Smooth muscle cell (in vitro differentiated cells): ENCODE measurements around the gene ERBB4. TPM values are rescaled to one million over a fixed set of nuclear protein-coding genes. Genes with fewer than 3 reads are reported as not detected.

Experiments
- DNase-seq: peaks from one replicate; lab custom pipeline; 2025; ENCODE audit not compliant: unreplicated experiment; lab: John Stamatoyannopoulos, UW
- H2AFZ ChIP-seq: fragments of 200-600 bp; sonication (generic); 2 replicates; pipeline ENCODE4 v1.6.0; 2016; ENCODE audit warnings: antibody characterized with exemption, low read depth, mild to moderate bottlenecking
- H3F3A ChIP-seq: fragments of 200-600 bp; sonication (generic); 2 replicates; pipeline ENCODE4 v1.6.0; 2017; ENCODE audit warnings: antibody characterized with exemption, low read depth
- H3K27ac ChIP-seq: fragments of 200-600 bp; sonication (generic); 2 replicates; pipeline ENCODE4 v1.5.1; 2016; ENCODE audit warnings: low read depth, mild to moderate bottlenecking
- H3K27me3 ChIP-seq: fragments of 200-600 bp; sonication (generic); 2 replicates; pipeline ENCODE4 v1.6.1; 2016; ENCODE audit warnings: low read depth, mild to moderate bottlenecking
- H3K36me3 ChIP-seq: fragments of 200-600 bp; sonication (generic); 2 replicates; pipeline ENCODE4 v1.5.1; 2016; ENCODE audit warnings: low read depth
- H3K4me1 ChIP-seq: fragments of 200-600 bp; sonication (generic); 2 replicates; pipeline ENCODE4 v1.5.1; 2016; ENCODE audit warnings: low read depth
- H3K4me2 ChIP-seq: fragments of 200-600 bp; sonication (generic); 2 replicates; pipeline ENCODE4 v1.6.0; 2016; ENCODE audit warnings: mild to moderate bottlenecking
- H3K4me3 ChIP-seq: fragments of 200-600 bp; sonication (generic); 2 replicates; pipeline ENCODE4 v1.5.1; 2016; ENCODE audit warnings: mild to moderate bottlenecking
- H3K79me2 ChIP-seq: fragments of 200-600 bp; sonication (generic); 2 replicates; pipeline ENCODE4 v1.6.0; 2016; ENCODE audit warnings: low read depth, mild to moderate bottlenecking
- H3K9ac ChIP-seq: fragments of 200-600 bp; sonication (generic); 2 replicates; pipeline ENCODE4 v1.6.0; 2016; ENCODE audit warnings: low read depth
- H3K9me3 ChIP-seq: fragments of 200-600 bp; sonication (generic); replicated peaks from 2 replicates; pipeline ENCODE4 v1.5.1; 2016; ENCODE audit warnings: low read depth
- H4K20me1 ChIP-seq: fragments of 200-600 bp; sonication (generic); 2 replicates; pipeline ENCODE4 v1.6.0; 2016; ENCODE audit warnings: low read depth
- WGBS: methylation state at CpG from one replicate; pipeline ENCODE4 v1.1.7; 2016; ENCODE audit warnings: low lambda C conversion rate; 5-methylcytosine and 5-hydroxymethylcytosine counted together
- polyA plus RNA-seq: library from polyadenylated mRNA; unstranded; fragments of >200 nt; fragmentation: Nextera tagmentation; extraction: Ambion mirVana; gene quantifications from 2 replicates; pipeline ENCODE4 v1.2.1, GENCODE V29; 2016
- total RNA-seq: library from RNA; depleted of rRNA; stranded (reverse); fragments of >200 nt; gene quantifications from 2 replicates; pipeline ENCODE4 v1.2.3, GENCODE V29; 2014
- TF ChIP-seq, protein P1 (sequence below): fragments of 200-600 bp; sonication (generic); IDR thresholded peaks from 2 replicates; pipeline ENCODE4 v1.5.1; 2017; ENCODE audit warnings: borderline replicate concordance, mild to moderate bottlenecking, antibody characterized with exemption; ENCODE audit not compliant: insufficient read depth, poor library complexity, severe bottlenecking

Gene ERBB4
- total and polyA plus RNA-seq, 2 experiments from 2014 or later, result 0.67 TPM; not detected in 1

DNA sequence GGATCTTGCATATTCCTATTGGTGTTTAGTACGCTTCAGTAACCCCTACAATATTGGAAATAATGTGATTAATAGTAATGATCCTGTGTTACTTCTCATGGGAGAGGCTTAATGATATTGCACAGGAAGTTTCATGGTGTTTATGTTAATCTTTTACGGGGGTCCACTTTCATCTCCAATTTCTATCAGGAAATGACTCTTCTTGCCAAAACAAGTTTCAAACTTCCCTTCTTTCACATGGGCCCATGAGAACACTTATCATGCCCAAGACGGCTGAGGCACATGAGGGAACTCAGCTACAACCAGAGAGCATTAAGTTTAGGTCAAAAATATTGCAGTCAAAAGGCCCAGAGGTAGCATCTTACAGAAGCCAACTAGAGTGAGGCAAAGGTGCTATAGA is 7.6 kb downstream of the ERBB4 start:
- H3K79me2 ChIP-seq, result no peaks in the 10 kb centered on the region
- no peak overlapping the region for H3K4me2 ChIP-seq
- H4K20me1 ChIP-seq, result no peaks in the 10 kb centered on the region
- H2AFZ ChIP-seq, result no peak overlapping the region
- WGBS, result 84% methylated on average over 3 of the region's 3 CpGs
- no peak overlapping the region for H3K27ac ChIP-seq
- TF ChIP-seq, protein P1, sequence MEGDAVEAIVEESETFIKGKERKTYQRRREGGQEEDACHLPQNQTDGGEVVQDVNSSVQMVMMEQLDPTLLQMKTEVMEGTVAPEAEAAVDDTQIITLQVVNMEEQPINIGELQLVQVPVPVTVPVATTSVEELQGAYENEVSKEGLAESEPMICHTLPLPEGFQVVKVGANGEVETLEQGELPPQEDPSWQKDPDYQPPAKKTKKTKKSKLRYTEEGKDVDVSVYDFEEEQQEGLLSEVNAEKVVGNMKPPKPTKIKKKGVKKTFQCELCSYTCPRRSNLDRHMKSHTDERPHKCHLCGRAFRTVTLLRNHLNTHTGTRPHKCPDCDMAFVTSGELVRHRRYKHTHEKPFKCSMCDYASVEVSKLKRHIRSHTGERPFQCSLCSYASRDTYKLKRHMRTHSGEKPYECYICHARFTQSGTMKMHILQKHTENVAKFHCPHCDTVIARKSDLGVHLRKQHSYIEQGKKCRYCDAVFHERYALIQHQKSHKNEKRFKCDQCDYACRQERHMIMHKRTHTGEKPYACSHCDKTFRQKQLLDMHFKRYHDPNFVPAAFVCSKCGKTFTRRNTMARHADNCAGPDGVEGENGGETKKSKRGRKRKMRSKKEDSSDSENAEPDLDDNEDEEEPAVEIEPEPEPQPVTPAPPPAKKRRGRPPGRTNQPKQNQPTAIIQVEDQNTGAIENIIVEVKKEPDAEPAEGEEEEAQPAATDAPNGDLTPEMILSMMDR, result no peak
- no peak overlapping the region for H3K4me3 ChIP-seq
- no peaks in the 10 kb centered on the region for H3K9me3 ChIP-seq
- H3K27me3 ChIP-seq, result peaks cover 32% of the 10 kb centered on the region
- no peaks in the 10 kb centered on the region for H3K36me3 ChIP-seq
- H3F3A ChIP-seq, result no peaks in the 10 kb centered on the region
- peaks cover 4% of the 10 kb centered on the region for H3K4me1 ChIP-seq
- no peak for DNase-seq
- H3K9ac ChIP-seq, result no peak overlapping the region

DNA sequence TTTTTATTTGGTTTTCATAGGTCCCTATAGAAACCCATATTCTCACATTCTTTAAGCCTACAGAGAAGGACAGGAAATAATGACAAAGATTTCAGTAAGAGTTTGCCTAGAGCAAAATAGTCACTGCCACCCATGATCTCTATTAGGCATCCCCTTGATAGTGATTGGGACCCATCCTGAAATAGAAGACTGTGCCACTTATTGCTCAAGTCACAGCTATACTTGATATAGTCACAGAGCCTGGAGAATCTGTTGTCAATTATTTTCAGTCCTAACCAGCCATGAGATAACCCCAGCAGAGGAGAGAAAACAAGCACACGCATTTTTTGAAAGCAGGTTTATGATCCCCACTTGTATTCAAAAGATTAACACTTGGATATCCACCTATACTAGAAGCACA is 8.2 kb downstream of the ERBB4 start:
- 88% methylated on average over 1 of the region's 1 CpG for WGBS
- TF ChIP-seq, protein P1, result no peak

DNA sequence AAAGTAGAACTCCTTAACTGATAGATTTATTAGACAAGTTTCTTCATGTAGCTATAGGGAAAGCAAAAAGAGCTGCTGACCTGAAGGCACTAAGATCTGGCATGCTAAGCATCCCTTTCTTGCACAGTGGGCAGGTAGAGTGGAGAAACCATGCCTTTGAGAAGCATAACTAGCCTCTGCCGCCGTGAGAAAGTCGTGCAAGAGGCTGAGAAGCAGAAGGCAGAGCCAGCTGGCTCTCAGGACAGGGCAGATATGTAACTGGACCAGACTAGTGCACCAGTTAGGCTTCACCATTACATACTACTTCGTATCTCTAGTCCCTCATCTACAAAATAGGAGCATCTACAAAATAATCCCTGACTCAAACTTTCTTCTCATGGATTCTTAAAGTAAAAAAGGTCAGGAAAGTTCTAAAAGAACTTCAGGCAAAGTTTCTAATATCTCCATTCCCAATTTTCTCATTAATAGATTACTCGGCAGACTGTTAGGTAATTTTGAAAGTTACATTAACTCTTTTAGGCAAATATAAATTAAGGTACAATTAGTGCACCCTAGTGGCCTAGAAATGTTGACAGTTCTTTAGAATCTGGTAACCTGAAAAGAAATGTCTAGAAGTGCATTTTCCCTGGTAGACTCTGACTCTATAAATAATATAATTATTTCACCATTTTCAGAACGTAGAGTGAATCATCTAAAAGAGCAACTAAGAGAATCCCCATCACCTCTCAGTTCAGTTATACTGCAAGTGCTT is 10.3 kb downstream of the ERBB4 start:
- peaks cover 5% of the 10 kb centered on the region for H3K27me3 ChIP-seq
- no peak overlapping the region for H3K4me3 ChIP-seq
- H4K20me1 ChIP-seq, result no peaks in the 10 kb centered on the region
- H3K9ac ChIP-seq, result no peak overlapping the region
- no peak overlapping the region for H2AFZ ChIP-seq
- no peak overlapping the region for H3K27ac ChIP-seq
- no peak overlapping the region for H3K4me2 ChIP-seq
- no peaks in the 10 kb centered on the region for H3F3A ChIP-seq
- no peaks in the 10 kb centered on the region for H3K4me1 ChIP-seq
- no peaks in the 10 kb centered on the region for H3K79me2 ChIP-seq
- TF ChIP-seq, protein P1, result peak; percentile 18
- no peaks in the 10 kb centered on the region for H3K36me3 ChIP-seq
- DNase-seq, result no peak
- WGBS, result 68% methylated on average over 6 of the region's 6 CpGs
- H3K9me3 ChIP-seq, result no peaks in the 10 kb centered on the region

More for the DNA sequence above, 8.2 kb downstream of the ERBB4 start:
- H3K79me2 ChIP-seq, result no peaks in the 10 kb centered on the region
- H3K9ac ChIP-seq, result no peak overlapping the region
- no peak overlapping the region for H3K27ac ChIP-seq
- no peak overlapping the region for H3K4me3 ChIP-seq
- DNase-seq, result no peak
- no peaks in the 10 kb centered on the region for H3K36me3 ChIP-seq
- no peak overlapping the region for H2AFZ ChIP-seq
- H3K27me3 ChIP-seq, result peaks cover 26% of the 10 kb centered on the region
- no peak overlapping the region for H3K4me2 ChIP-seq
- no peaks in the 10 kb centered on the region for H3K9me3 ChIP-seq
- H3K4me1 ChIP-seq, result no peaks in the 10 kb centered on the region
- H4K20me1 ChIP-seq, result no peaks in the 10 kb centered on the region
- H3F3A ChIP-seq, result no peaks in the 10 kb centered on the region

DNA sequence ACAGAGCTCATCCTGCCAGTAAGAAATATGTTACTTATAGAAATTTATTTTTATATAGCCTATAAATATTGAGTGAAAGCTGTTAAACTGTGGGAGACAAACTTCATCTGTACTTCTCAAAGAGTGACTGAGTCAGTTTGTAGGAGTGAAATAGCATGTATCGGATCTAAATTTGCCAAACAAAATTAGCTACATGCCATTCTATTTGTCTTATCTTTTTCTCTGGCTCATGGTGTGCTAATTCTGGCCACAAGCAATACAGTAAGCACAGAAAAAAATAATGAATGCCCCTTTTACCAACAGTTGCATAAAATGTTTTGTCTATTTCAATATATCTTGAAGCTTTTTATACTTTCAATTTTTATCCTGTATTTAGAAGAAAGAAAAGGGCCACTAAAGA is 12.5 kb downstream of the ERBB4 start:
- 81% methylated on average over 1 of the region's 1 CpG for WGBS
- H3K4me2 ChIP-seq, result no peak overlapping the region
- H3K27me3 ChIP-seq, result no peaks in the 10 kb centered on the region
- TF ChIP-seq, protein P1, result no peak
- no peak overlapping the region for H2AFZ ChIP-seq
- no peaks in the 10 kb centered on the region for H3K79me2 ChIP-seq
- no peaks in the 10 kb centered on the region for H3K4me1 ChIP-seq
- H4K20me1 ChIP-seq, result no peaks in the 10 kb centered on the region
- no peaks in the 10 kb centered on the region for H3F3A ChIP-seq
- DNase-seq, result no peak
- H3K36me3 ChIP-seq, result no peaks in the 10 kb centered on the region
- no peaks in the 10 kb centered on the region for H3K9me3 ChIP-seq
- no peak overlapping the region for H3K27ac ChIP-seq
- no peak overlapping the region for H3K4me3 ChIP-seq
- H3K9ac ChIP-seq, result no peak overlapping the region
